ENCODE results near the gene IRAK1.
"Not testable (repeated sequence)": the region's sequence is repeated elsewhere in the genome, so short reads cannot be mapped to it uniquely, and the experiment has no call there.

IRAK1 gene

GRCh38 chrX:153993978-153994377, 25.7 kb downstream of the IRAK1 start:
- no peak for DNase-seq

DNA sequence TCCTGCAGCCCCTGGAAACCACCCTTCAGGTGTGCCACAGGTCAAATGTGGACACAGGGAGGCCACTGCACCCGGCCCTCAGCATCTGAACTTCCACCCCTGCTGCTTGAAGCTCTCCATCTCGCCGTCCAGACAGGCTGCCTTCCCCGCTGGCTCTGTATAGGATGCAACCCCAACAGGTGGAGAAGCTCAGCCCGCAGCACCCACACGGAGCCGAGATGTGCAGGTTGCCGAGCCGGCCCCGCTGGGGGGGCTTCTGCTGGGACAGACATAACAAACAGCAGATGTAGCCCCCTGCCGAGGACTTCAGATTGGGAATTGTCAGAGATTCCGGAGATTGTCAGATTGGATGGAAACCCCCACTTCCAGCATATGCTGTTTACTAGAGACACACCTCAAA, 26.6 kb downstream of the IRAK1 start:
- DNase-seq, result no peak

- no peak for DNase-seq
These were observed 27.5 kb downstream of the IRAK1 start for GRCh38 chrX:153992180-153992579.

GRCh38 chrX:153991013-153991580, 28.6 kb downstream of the IRAK1 start:
- DNase-seq, result no peak

DNA sequence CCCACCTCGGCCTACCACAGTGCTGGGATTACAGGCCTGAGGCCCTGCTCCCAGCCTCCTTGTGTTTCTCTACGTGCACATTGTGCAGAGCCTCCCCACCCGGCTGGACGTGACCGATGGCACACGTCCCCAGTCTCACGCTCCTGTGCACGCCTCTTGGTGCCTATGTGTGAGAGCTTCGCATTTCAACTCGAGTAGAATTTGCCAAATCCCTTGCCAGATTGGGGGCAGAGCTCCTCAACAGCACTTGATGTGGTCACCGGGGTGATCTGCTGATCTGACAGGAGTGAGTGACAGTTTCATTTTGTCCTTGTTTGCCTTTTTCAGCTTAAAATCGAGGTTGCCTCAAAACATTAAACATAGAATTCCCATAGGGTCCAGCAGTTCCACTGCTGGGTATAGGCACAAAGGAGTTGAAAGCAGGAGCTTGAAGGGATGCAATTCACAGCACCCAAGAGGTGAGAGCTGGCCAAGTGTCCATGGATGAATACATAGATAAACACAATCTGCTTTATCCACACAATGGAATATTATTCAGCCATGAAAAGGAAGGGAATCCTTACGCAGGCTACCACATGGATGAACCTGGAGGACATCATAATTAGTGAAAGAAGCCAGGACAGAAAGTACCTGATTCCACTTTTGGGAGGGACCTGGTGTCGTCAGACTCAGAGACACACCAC, 29.6 kb downstream of the IRAK1 start:
- DNase-seq, result no peak

DNA sequence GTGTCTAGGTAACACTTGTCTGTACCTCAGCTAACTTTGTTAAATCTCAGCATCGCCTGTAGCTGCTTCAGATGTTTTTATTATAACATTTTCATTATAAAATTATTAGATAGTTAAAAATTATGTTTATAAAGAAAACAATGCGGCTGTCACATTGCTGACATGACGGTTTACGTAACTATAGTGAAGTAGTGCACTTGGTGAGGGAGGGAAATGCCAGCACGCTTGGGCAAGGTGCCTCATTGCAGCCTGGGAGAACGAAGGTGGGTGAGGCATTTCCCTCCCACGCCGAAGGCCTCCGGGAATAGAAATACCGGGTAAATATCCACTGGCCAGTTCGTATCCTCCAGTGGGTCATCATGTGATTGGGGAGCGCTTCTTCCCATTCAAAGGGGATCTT, 31.2 kb downstream of the IRAK1 start:
- DNase-seq, result no peak

GRCh38 chrX:153984351-153985178, 35.1 kb downstream of the IRAK1 start:
- DNase-seq, result no peak

DNA sequence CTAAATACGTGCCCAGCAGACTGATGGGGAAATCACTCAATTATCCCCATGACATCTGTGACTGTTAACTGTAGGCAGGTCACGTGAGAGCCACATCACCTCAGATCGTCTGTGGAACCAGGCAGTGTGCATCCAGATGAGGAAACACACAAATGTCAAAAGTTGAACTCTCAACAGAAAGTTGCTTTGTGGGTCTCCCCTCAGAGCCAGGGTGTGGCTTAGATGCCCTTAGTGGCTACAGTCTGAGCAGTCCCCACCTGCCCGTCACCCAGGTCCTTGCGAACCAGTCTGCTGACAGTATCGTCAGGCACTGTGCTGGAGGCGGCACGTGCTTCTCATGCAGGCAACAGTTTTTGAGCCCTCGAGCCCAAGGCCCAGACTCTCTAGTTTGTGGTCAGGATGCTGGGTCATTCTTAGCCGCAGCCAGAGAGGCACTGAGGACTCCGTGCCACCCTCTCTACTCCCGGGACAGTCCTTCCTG, 36.3 kb downstream of the IRAK1 start:
- no peak for DNase-seq

GRCh38 chrX:153981771-153982533, 37.8 kb downstream of the IRAK1 start:
- no peak for DNase-seq

GRCh38 chrX:153981231-153981630, 38.5 kb downstream of the IRAK1 start:
- no peak for DNase-seq

DNA sequence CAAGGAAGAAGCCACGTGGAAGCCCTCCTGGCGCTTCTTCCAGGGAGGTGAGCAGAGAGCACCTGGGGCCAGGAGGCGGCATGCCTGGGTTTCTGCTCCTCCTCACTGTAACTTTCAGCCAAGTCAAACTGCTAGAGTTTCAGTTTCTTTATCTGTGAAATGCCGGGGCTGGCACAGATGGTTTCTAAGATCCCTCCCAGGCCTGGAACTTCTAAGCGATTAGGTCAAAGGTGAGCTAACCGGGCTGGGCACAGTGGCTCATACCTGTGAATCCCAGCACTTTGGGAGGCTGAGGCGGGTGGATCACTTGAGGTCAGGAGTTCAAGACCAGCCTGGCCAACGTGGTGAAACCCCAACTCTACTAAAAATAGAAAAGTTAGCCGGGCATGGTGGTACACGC, 39.3 kb downstream of the IRAK1 start:
- DNase-seq, result not testable (repeated sequence)

- no peak for DNase-seq
These were observed 44.9 kb downstream of the IRAK1 start for GRCh38 chrX:153974726-153975286.

DNA sequence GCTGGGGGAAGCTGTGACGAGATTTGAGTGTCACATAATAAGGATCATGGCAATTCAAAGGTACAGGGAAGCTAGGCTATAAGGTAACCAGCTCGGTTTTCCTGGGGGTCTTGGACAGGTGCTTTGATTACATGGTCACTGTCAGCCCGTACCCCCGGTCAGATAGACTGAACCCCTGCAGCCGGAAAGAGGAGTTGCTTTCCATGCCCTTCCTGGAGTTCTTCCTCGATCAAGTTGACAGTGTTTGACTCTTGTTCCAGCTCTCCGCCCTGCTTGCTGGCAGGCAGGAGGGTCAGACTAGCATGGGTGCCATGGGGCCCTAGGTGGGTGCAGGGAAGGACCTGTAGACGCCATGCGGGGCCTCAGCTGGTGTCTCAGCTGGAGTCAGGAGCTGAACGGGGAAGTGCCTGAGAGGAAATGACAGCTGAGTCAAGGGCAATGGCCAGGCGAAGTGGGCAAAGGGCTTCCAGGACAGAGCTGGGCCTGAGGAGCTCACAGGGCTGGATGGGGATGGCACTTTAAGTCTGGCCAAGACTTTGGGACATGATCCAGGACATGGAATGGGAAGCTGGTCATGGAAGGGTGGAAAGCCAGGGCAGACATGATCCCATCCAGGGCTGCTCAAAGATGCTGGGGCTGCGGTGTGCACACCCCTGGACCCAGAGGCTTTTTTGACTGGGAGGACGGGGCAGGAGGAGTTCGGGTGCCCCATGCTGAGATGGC, 45.5 kb downstream of the IRAK1 start:
- no peak for DNase-seq

DNA sequence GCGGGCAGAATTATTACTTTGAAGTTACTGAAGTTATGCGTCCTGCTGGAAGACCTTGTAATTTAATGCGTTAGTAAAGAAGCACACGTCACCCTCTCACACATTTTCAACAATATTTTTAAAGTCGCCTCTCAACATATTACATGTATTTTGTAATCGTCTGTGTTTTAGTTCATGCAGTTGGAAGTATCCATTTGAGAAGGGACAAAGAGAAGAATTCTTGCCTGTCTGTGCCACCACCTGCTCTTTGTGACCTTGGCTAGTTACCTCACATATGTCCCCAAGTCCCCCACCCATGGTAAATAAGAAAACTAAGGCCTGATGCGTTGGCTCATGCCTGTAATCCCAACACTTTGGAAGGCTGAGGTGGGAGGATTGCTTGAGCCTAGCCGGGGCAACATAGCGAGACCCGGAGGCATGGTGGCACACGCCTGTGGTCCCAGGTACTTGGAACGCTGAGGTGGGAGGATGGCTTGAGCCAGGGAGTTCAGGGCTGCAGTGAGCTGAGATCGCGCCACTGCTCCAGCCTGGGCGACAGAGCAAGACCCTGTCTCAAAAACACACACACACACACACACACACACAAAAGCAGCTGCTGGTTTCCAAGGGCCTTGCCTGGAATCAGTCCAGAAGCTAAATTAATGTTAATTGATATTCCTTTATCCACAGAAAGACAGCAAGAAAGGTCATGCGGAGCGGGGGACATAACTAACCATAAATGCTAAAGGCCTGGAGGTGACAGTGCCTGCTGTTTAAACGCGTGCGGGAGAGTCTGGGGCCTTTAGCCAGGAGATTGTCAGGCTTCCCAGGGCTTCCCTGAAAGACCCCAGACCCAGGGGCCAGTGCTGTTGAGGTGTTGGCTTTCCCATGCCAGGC, 46.3 kb downstream of the IRAK1 start:
- peak; percentile 49 for DNase-seq

GRCh38 chrX:153972368-153973126, 47.2 kb downstream of the IRAK1 start, which contains the start of gene TMEM187:
Gene TMEM187 (plus strand): TSS chrX:153972754. CDS start chrX:153982063, 9,309 bp downstream.
- peak; percentile 93 for DNase-seq

GRCh38 chrX:153971450-153972367, 48.0 kb downstream of the IRAK1 start, which contains the start of gene HCFC1:
Gene HCFC1 (minus strand): TSS chrX:153971818. CDS start chrX:153970840, 978 bp downstream.
- peak; percentile 94 for DNase-seq

- peak; percentile 73 for DNase-seq
These were observed 48.6 kb downstream of the IRAK1 start for GRCh38 chrX:153971124-153971449.

GRCh38 chrX:153970357-153971123, 49.2 kb downstream of the IRAK1 start:
- no peak for DNase-seq
